CD4-positive, alpha-beta T cell treated with Interleukin-17A for 1 hour (primary cell): ENCODE data around the gene ARHGAP26.
"Not testable (repeated sequence)": the region's sequence is repeated elsewhere in the genome, so short reads cannot be mapped to it uniquely, and the experiment has no call there.

ENCODE experiments used
- DNase-seq: peaks from one replicate; pipeline ENCODE4 v3.0.0-alpha.2; 2020

The ARHGAP26 gene

GRCh38 chr5:143076377-143076776, 306.2 kb downstream of the ARHGAP26 start:
- no peak for DNase-seq

- no peak for DNase-seq
Measured at GRCh38 chr5:143077453-143078103, 307.4 kb downstream of the ARHGAP26 start.

- DNase-seq: no peak
Measured at GRCh38 chr5:143078313-143078712, 308.1 kb downstream of the ARHGAP26 start.

GRCh38 chr5:143078971-143079370, 308.8 kb downstream of the ARHGAP26 start:
- no peak for DNase-seq

GRCh38 chr5:143080407-143080806, 310.2 kb downstream of the ARHGAP26 start:
- DNase-seq: no peak

GRCh38 chr5:143080982-143081381, 310.8 kb downstream of the ARHGAP26 start:
- no peak for DNase-seq

GRCh38 chr5:143083006-143083405, 312.8 kb downstream of the ARHGAP26 start:
- no peak for DNase-seq

- DNase-seq: no peak
Measured at GRCh38 chr5:143084407-143084806, 314.2 kb downstream of the ARHGAP26 start.

- DNase-seq: no peak
Measured at GRCh38 chr5:143085319-143085917, 315.2 kb downstream of the ARHGAP26 start.

- DNase-seq: no peak
Measured at GRCh38 chr5:143086546-143086907, 316.4 kb downstream of the ARHGAP26 start.

GRCh38 chr5:143086908-143087637, 316.9 kb downstream of the ARHGAP26 start:
- no peak for DNase-seq

- not testable (repeated sequence) for DNase-seq
Measured at GRCh38 chr5:143088702-143089101, 318.5 kb downstream of the ARHGAP26 start.

GRCh38 chr5:143090044-143090443, 319.9 kb downstream of the ARHGAP26 start:
- DNase-seq: not testable (repeated sequence)

GRCh38 chr5:143092711-143093451, 322.7 kb downstream of the ARHGAP26 start:
- DNase-seq: not testable (repeated sequence)

GRCh38 chr5:143093452-143094086, 323.4 kb downstream of the ARHGAP26 start:
- no peak for DNase-seq

GRCh38 chr5:143094087-143094521, 323.9 kb downstream of the ARHGAP26 start:
- no peak for DNase-seq

GRCh38 chr5:143094608-143095007, 324.4 kb downstream of the ARHGAP26 start:
- DNase-seq: not testable (repeated sequence)

GRCh38 chr5:143101121-143101520, 330.9 kb downstream of the ARHGAP26 start:
- peak; percentile 23 for DNase-seq

GRCh38 chr5:143101725-143102386, 331.7 kb downstream of the ARHGAP26 start:
- no peak for DNase-seq

- DNase-seq: no peak
Measured at GRCh38 chr5:143102411-143102810, 332.2 kb downstream of the ARHGAP26 start.

- DNase-seq: no peak
Measured at GRCh38 chr5:143105216-143105905, 335.2 kb downstream of the ARHGAP26 start.

GRCh38 chr5:143106174-143106573, 336.0 kb downstream of the ARHGAP26 start:
- no peak for DNase-seq
